Neutrophil (primary cell): ENCODE results near the gene INSM1.

Source experiments
- H3K27ac ChIP-seq: fragments of 200-600 bp; sonication (generic); 2 replicates; pipeline ENCODE4 v1.5.1; 2016; ENCODE audit warnings: mild to moderate bottlenecking, moderate library complexity
- H3K27me3 ChIP-seq: fragments of 200-600 bp; sonication (generic); 2 replicates; pipeline ENCODE4 v1.6.0; 2016; ENCODE audit warnings: mild to moderate bottlenecking
- H3K36me3 ChIP-seq: fragments of 200-600 bp; sonication (generic); 2 replicates; pipeline ENCODE4 v1.5.1; 2017
- H3K4me1 ChIP-seq, 2 experiments: fragments of 200-600 bp in 1 of 2; sonication (generic) in 1 of 2; 1 replicate in 1 of 2; 2 replicates in 1 of 2; pipeline versions ENCODE4 v1.5.1 to v1.6.1; 2013 to 2016; ENCODE audit warnings: low read depth in 1 of 2, low read length in 1 of 2, mild to moderate bottlenecking in 1 of 2, moderate library complexity in 1 of 2; ENCODE audit not compliant: control insufficient read depth in 1 of 2, insufficient read depth in 1 of 2
- H3K4me3 ChIP-seq, 2 experiments: fragments of 200-600 bp in 1 of 2; sonication (generic) in 1 of 2; 1 replicate in 1 of 2; 2 replicates in 1 of 2; pipeline ENCODE4 v1.5.1; 2013 to 2016; ENCODE audit warnings: low read depth in 1 of 2, low read length in 1 of 2, mild to moderate bottlenecking in 1 of 2, moderate library complexity in 1 of 2
- H3K9me3 ChIP-seq: fragments of 200-600 bp; sonication (generic); 2 replicates; pipeline ENCODE4 v1.5.1; 2016
- CTCF ChIP-seq: fragments of 200-600 bp; sonication (generic); IDR thresholded peaks from 2 replicates; pipeline ENCODE4 v1.5.1; 2016; ENCODE audit warnings: antibody characterized with exemption

The INSM1 gene

GRCh38 chr20:20327746-20328145 lies 40.2 kb upstream of the INSM1 start:
- H3K9me3 ChIP-seq = no peaks in the 10 kb centered on the region
- H3K4me1 ChIP-seq = peaks cover 11 to 13% of the 10 kb centered on the region in 2 experiments
- H3K27me3 ChIP-seq = no peaks in the 10 kb centered on the region
- TF ChIP-seq CTCF = no peak
- H3K4me3 ChIP-seq = no peak overlapping the region
- H3K36me3 ChIP-seq = no peaks in the 10 kb centered on the region
- H3K27ac ChIP-seq = no peak overlapping the region

- H3K27ac ChIP-seq = no peak overlapping the region
- H3K4me1 ChIP-seq = peaks cover 11 to 13% of the 10 kb centered on the region in 2 experiments
- H3K36me3 ChIP-seq = no peaks in the 10 kb centered on the region
- no peak overlapping the region for H3K4me3 ChIP-seq
- TF ChIP-seq CTCF = no peak
- no peaks in the 10 kb centered on the region for H3K9me3 ChIP-seq
- peaks cover 9% of the 10 kb centered on the region for H3K27me3 ChIP-seq
These were observed 38.3 kb upstream of the INSM1 start for GRCh38 chr20:20329564-20329963.

- Histone ChIP-seq H3K9me3 (no peaks in the 10 kb centered on the region), H3K4me1 (peaks cover 11 to 13% of the 10 kb centered on the region in 2 experiments), H3K36me3 (no peaks in the 10 kb centered on the region), H3K27me3 (peaks cover 19% of the 10 kb centered on the region), H3K4me3 (no peak overlapping the region), H3K27ac (no peak overlapping the region)
- TF ChIP-seq CTCF = no peak
These were observed 36.7 kb upstream of the INSM1 start for GRCh38 chr20:20331156-20331555.

GRCh38 chr20:20331817-20332216 lies 36.1 kb upstream of the INSM1 start:
- Histone ChIP-seq H3K4me3 (no peak overlapping the region), H3K4me1 (peaks cover 11 to 13% of the 10 kb centered on the region in 2 experiments), H3K27ac (no peak overlapping the region), H3K9me3 (no peaks in the 10 kb centered on the region), H3K36me3 (no peaks in the 10 kb centered on the region), H3K27me3 (peaks cover 19% of the 10 kb centered on the region)
- TF ChIP-seq CTCF = no peak

- peaks cover 19% of the 10 kb centered on the region for H3K27me3 ChIP-seq
- no peaks in the 10 kb centered on the region for H3K36me3 ChIP-seq
- no peak overlapping the region for H3K4me3 ChIP-seq
- TF ChIP-seq CTCF = no peak
- no peaks in the 10 kb centered on the region for H3K9me3 ChIP-seq
- no peak overlapping the region for H3K27ac ChIP-seq
- peaks cover 11 to 13% of the 10 kb centered on the region in 2 experiments for H3K4me1 ChIP-seq
These were observed 34.0 kb upstream of the INSM1 start for GRCh38 chr20:20333866-20334265.

GRCh38 chr20:20334489-20334888 lies 33.4 kb upstream of the INSM1 start:
- Histone ChIP-seq H3K4me1 (peaks cover 11 to 13% of the 10 kb centered on the region in 2 experiments), H3K27ac (no peak overlapping the region), H3K9me3 (no peaks in the 10 kb centered on the region), H3K27me3 (peaks cover 19% of the 10 kb centered on the region), H3K4me3 (no peak overlapping the region), H3K36me3 (no peaks in the 10 kb centered on the region)
- no peak for TF ChIP-seq CTCF
